ENCODE measurements around the gene CHAD. TPM values are rescaled to one million over a fixed set of nuclear protein-coding genes. Genes with fewer than 3 reads are reported as not detected.
"Not testable (repeated sequence)": the region's sequence is repeated elsewhere in the genome, so short reads cannot be mapped to it uniquely, and the experiment has no call there.

Gene CHAD
- total and polyA plus RNA-seq, 5 donors from 2014 or later: not detected

DNA sequence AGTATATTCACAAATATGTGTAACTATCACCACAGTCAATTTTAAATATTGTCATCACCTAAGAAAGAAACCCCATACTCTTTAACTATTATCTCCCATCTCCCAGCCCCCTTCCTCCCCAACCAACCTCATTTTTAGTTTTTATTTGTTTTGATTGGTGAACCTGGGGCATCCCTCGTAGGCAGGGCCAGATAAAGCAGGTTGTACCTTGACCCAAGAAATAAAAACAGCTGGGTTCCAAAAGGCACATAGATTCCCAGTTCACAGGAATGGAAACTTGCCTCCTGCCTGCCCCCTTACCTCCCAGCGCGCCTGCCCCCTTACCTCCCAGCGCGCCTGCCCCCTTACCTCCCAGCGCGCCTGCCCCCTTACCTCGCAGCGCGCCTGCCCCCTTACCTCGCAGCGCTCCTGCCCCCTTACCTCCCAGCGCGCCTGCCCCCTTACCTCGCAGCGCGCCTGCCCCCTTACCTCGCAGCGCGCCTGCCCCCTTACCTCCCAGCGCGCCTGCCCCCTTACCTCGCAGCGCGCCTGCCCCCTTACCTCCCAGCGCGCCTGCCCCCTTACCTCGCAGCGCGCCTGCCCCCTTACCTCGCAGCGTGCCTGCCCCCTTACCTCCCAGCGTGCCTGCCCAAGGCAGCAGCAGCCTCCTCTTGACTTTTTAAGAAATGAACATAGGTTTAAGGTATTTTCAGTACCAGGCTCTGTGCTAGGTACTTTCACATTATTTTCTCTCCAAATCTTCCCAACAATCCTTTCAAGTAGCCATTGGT lies 7.3 kb upstream of the CHAD start:
- DNase-seq; H3K27me3 ChIP-seq (ENCODE audit: control insufficient read depth, insufficient read depth, low read length); H3K9me3 Mint-ChIP-seq; H3K27ac Mint-ChIP-seq; H3K9me3 ChIP-seq (ENCODE audit: control insufficient read depth in 2 of 2, low read length in 2 of 2); H3K4me3 ChIP-seq (ENCODE audit: low read depth, low read length); ATAC-seq (ENCODE audit: low read depth in 2 of 2); H3K27ac ChIP-seq (ENCODE audit: insufficient read depth, low read length, poor library complexity, severe bottlenecking); H3K36me3 ChIP-seq (ENCODE audit: control insufficient read depth, insufficient read depth, low read length): not testable (repeated sequence)
- Mint-ChIP-seq H3K4me1 (peaks cover 5 to 22% (median 14%) of the 10 kb centered on the region in 4 donors), H3K36me3 (peaks cover 23% of the 10 kb centered on the region), H3K27me3 (peaks cover 13% of the 10 kb centered on the region), H3K4me3 (peak overlapping the region in 1 of 4 donors; percentile 67)
- H3K4me1 ChIP-seq (ENCODE audit: control insufficient read depth, insufficient read depth, low read length, poor library complexity, severe bottlenecking): peaks cover 15% of the 10 kb centered on the region

DNA sequence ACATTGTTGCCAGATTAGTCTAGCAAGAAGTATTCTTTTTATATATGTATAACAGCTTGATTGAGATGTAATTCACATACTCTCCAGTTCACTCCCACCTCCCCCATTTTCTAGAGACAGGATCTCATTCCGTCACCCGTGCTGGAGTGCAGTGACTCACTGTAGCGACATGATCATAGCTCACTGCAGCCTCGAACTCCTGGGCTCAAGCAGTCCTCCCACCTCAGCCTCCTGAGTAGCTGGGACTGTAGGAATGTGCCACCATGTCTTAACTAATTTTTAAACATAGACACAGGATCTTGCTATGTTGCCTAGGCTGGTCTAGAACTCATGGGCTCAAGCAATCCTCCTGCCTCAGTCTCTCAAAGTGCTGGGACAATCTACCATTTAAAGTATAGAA lies 6.7 kb upstream of the CHAD start:
- H3K9me3 Mint-ChIP-seq: peaks cover 0 to 2% (median 0%) of the 10 kb centered on the region in 7 donors
- H3K27ac ChIP-seq (ENCODE audit: insufficient read depth, low read length, poor library complexity, severe bottlenecking): no peak overlapping the region
- H3K4me3 Mint-ChIP-seq: no peak overlapping the region
- no peak overlapping the region for H3K27ac Mint-ChIP-seq
- no peaks in the 10 kb centered on the region for H3K27me3 ChIP-seq (ENCODE audit: control insufficient read depth, insufficient read depth, low read length)
- H3K36me3 Mint-ChIP-seq: peaks cover 26% of the 10 kb centered on the region
- no peaks in the 10 kb centered on the region for H3K36me3 ChIP-seq (ENCODE audit: control insufficient read depth, insufficient read depth, low read length)
- peaks cover 13% of the 10 kb centered on the region for H3K27me3 Mint-ChIP-seq
- DNase-seq (no peak), ATAC-seq (ENCODE audit: low read depth in 2 of 2) (no peak)
- no peaks in the 10 kb centered on the region for H3K9me3 ChIP-seq (ENCODE audit: control insufficient read depth in 2 of 2, low read length in 2 of 2)
- H3K4me3 ChIP-seq (ENCODE audit: low read depth, low read length): no peak overlapping the region
- peaks cover 15% of the 10 kb centered on the region for H3K4me1 ChIP-seq (ENCODE audit: control insufficient read depth, insufficient read depth, low read length, poor library complexity, severe bottlenecking)
- H3K4me1 Mint-ChIP-seq: peaks cover 4 to 20% (median 13%) of the 10 kb centered on the region in 4 donors

DNA sequence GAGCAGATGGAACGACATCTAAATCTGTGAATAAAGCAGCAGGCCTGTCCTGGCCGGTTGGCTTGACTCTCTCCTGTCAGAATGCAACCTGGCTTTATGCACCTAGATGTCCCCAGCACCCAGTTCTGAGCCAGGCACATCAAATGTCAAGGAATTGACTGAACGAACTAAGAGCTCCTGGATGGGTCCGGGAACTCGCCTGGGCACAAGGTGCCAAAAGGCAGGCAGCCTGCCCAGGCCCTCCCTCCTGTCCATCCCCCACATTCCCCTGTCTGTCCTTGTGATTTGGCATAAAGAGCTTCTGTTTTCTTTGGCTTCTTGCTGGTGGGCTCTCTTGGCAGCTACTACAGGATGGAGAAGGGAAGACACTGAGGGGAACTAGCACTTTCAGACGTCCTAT lies 5.8 kb upstream of the CHAD start:
- Histone ChIP-seq H3K36me3 (ENCODE audit: control insufficient read depth, insufficient read depth, low read length) (no peaks in the 10 kb centered on the region), H3K27ac (ENCODE audit: insufficient read depth, low read length, poor library complexity, severe bottlenecking) (no peak overlapping the region), H3K4me1 (ENCODE audit: control insufficient read depth, insufficient read depth, low read length, poor library complexity, severe bottlenecking) (peaks cover 8% of the 10 kb centered on the region), H3K27me3 (ENCODE audit: control insufficient read depth, insufficient read depth, low read length) (no peaks in the 10 kb centered on the region), H3K9me3 (ENCODE audit: control insufficient read depth in 2 of 2, low read length in 2 of 2) (no peaks in the 10 kb centered on the region), H3K4me3 (ENCODE audit: low read depth, low read length) (no peak overlapping the region)
- Mint-ChIP-seq H3K4me1 (peaks cover 0 to 15% (median 8%) of the 10 kb centered on the region in 4 donors), H3K27ac (no peak overlapping the region), H3K4me3 (no peak overlapping the region), H3K27me3 (peaks cover 13% of the 10 kb centered on the region), H3K36me3 (peaks cover 26% of the 10 kb centered on the region), H3K9me3 (peaks cover 0 to 2% (median 0%) of the 10 kb centered on the region in 7 donors)
- DNase-seq (no peak), ATAC-seq (ENCODE audit: low read depth in 2 of 2) (no peak)

DNA sequence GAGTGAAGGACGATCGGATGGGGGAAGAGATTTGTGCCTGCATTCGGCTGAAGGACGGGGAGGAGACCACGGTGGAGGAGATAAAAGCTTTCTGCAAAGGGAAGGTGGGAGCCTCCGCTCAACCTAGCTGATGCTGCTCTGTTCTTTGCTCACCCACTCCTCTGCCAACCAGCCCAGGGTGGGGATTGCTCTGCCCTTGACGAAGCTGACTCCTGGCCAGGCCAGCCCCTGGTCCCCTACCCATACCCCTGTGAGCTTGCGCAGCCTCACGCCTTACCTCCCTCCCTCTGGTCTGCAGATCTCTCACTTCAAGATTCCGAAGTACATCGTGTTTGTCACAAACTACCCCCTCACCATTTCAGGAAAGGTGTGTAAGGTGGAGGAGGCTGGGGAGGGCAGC lies 5.2 kb upstream of the CHAD start:
- Histone ChIP-seq H3K36me3 (ENCODE audit: control insufficient read depth, insufficient read depth, low read length) (no peaks in the 10 kb centered on the region), H3K4me3 (ENCODE audit: low read depth, low read length) (no peak overlapping the region), H3K4me1 (ENCODE audit: control insufficient read depth, insufficient read depth, low read length, poor library complexity, severe bottlenecking) (peaks cover 13% of the 10 kb centered on the region), H3K27me3 (ENCODE audit: control insufficient read depth, insufficient read depth, low read length) (no peaks in the 10 kb centered on the region), H3K9me3 (ENCODE audit: control insufficient read depth in 2 of 2, low read length in 2 of 2) (no peaks in the 10 kb centered on the region), H3K27ac (ENCODE audit: insufficient read depth, low read length, poor library complexity, severe bottlenecking) (no peak overlapping the region)
- H3K27ac Mint-ChIP-seq: no peak overlapping the region
- no peak for ATAC-seq (ENCODE audit: low read depth in 2 of 2)
- peak overlapping the region in 1 of 4 donors; percentile 44 for H3K4me3 Mint-ChIP-seq
- H3K27me3 Mint-ChIP-seq: peaks cover 13% of the 10 kb centered on the region
- H3K36me3 Mint-ChIP-seq: peaks cover 26% of the 10 kb centered on the region
- H3K4me1 Mint-ChIP-seq: peaks cover 0 to 12% (median 5%) of the 10 kb centered on the region in 4 donors
- no peak for DNase-seq
- H3K9me3 Mint-ChIP-seq: peaks cover 0 to 2% (median 0%) of the 10 kb centered on the region in 7 donors

DNA sequence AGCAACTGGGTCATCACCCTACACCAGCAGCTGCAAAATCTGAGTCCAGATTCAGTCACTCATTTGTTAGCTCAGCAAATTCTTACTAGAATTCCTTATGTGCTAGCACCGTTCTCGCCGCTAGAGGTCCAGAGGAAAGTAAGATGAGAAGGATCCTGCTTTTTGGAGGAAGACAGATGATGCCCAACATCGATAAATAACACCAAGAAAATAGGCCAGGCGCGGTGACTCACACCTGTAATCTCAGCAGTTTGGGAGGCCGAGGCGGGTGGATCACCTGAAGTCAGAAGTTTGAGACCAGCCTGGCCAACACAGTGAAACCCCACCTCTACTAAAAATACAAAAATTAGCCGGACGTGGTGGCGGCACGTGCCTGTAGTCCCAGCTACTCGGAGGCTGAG lies 4.1 kb upstream of the CHAD start:
- not testable (repeated sequence) for H3K27me3 ChIP-seq (ENCODE audit: control insufficient read depth, insufficient read depth, low read length); H3K27ac ChIP-seq (ENCODE audit: insufficient read depth, low read length, poor library complexity, severe bottlenecking); DNase-seq; H3K4me3 ChIP-seq (ENCODE audit: low read depth, low read length); H3K9me3 ChIP-seq (ENCODE audit: control insufficient read depth in 2 of 2, low read length in 2 of 2); H3K4me3 Mint-ChIP-seq; ATAC-seq (ENCODE audit: low read depth in 2 of 2); H3K9me3 Mint-ChIP-seq; H3K36me3 ChIP-seq (ENCODE audit: control insufficient read depth, insufficient read depth, low read length)
- Mint-ChIP-seq H3K4me1 (peaks cover 0 to 11% (median 0%) of the 10 kb centered on the region in 4 donors), H3K27me3 (peaks cover 15% of the 10 kb centered on the region), H3K27ac (peak overlapping the region in 1 of 3 donors; percentile 32), H3K36me3 (peaks cover 26% of the 10 kb centered on the region)
- peaks cover 14% of the 10 kb centered on the region for H3K4me1 ChIP-seq (ENCODE audit: control insufficient read depth, insufficient read depth, low read length, poor library complexity, severe bottlenecking)

GRCh38 chr17:50472286-50472685 lies 3.6 kb upstream of the CHAD start:
- Histone ChIP-seq H3K36me3 (ENCODE audit: control insufficient read depth, insufficient read depth, low read length) (no peaks in the 10 kb centered on the region), H3K27me3 (ENCODE audit: control insufficient read depth, insufficient read depth, low read length) (no peaks in the 10 kb centered on the region), H3K4me3 (ENCODE audit: low read depth, low read length) (no peak overlapping the region), H3K4me1 (ENCODE audit: control insufficient read depth, insufficient read depth, low read length, poor library complexity, severe bottlenecking) (peaks cover 14% of the 10 kb centered on the region), H3K9me3 (ENCODE audit: control insufficient read depth in 2 of 2, low read length in 2 of 2) (no peaks in the 10 kb centered on the region), H3K27ac (ENCODE audit: insufficient read depth, low read length, poor library complexity, severe bottlenecking) (no peak overlapping the region)
- DNase-seq (no peak), ATAC-seq (ENCODE audit: low read depth in 2 of 2) (no peak)
- Mint-ChIP-seq H3K9me3 (peaks cover 0 to 2% (median 0%) of the 10 kb centered on the region in 7 donors), H3K4me3 (peak overlapping the region in 1 of 4 donors; percentile 55), H3K27me3 (peaks cover 19% of the 10 kb centered on the region), H3K27ac (peak overlapping the region in 1 of 3 donors; percentile 32), H3K36me3 (peaks cover 26% of the 10 kb centered on the region), H3K4me1 (peaks cover 0 to 15% (median 0%) of the 10 kb centered on the region in 4 donors)

DNA sequence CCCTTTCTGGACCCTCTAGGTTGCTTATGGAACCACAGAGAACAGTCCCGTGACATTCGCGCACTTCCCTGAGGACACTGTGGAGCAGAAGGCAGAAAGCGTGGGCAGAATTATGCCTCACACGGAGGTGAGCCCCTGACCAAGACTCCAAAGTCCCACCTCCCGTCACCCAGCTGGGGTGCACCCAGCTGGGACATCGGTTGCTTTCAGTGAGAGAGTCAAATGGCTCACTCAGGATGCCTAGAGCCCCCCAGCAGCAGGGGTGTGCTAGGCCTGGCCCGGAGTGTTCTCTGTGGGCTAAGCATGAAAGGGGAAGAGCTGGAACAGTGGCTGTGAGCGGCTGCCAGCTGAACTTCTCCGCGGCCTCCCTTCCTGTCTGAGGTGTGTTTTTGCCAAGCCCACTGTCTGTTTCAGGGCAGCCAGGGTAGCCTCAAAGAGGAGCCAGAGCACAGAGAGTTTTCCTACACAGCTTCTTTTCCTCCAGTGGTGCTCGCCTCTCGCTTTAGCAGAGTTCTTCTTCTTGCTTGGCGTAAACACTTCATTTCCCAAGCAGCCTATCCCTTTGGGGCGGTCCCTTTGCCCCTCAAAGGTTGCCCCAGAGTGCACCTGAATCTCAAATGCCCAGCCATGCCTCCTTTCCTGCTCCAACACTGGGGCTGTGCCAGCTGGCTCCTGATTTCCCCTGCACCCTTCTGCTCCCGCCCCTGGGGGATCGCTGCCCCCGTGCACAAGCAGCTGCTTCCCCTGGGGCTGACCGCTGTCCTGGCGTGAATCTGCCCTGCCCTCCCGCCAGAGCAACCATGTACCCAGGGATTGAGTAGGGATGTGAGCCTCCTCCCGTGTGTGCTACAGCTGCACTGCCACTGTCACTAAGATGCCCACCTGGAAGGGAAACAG lies 2.6 kb upstream of the CHAD start:
- Mint-ChIP-seq H3K27ac (no peak overlapping the region), H3K4me1 (peaks cover 0 to 17% (median 0%) of the 10 kb centered on the region in 4 donors), H3K36me3 (peaks cover 26% of the 10 kb centered on the region), H3K9me3 (peaks cover 0 to 2% (median 0%) of the 10 kb centered on the region in 7 donors), H3K27me3 (peaks cover 13% of the 10 kb centered on the region), H3K4me3 (no peak overlapping the region)
- Histone ChIP-seq H3K27me3 (ENCODE audit: control insufficient read depth, insufficient read depth, low read length) (no peaks in the 10 kb centered on the region), H3K4me3 (ENCODE audit: low read depth, low read length) (no peak overlapping the region), H3K27ac (ENCODE audit: insufficient read depth, low read length, poor library complexity, severe bottlenecking) (no peak overlapping the region), H3K36me3 (ENCODE audit: control insufficient read depth, insufficient read depth, low read length) (no peaks in the 10 kb centered on the region), H3K9me3 (ENCODE audit: control insufficient read depth in 2 of 2, low read length in 2 of 2) (no peaks in the 10 kb centered on the region), H3K4me1 (ENCODE audit: control insufficient read depth, insufficient read depth, low read length, poor library complexity, severe bottlenecking) (peaks cover 14% of the 10 kb centered on the region)
- no peak for DNase-seq
- no peak for ATAC-seq (ENCODE audit: low read depth in 2 of 2)

Measured in CD4-positive, CD25-positive, alpha-beta regulatory T cell (primary cell).